ENCODE measurements around the gene RNF225.
"Not testable (repeated sequence)": the region's sequence is repeated elsewhere in the genome, so short reads cannot be mapped to it uniquely, and the experiment has no call there.

The RNF225 gene

DNA sequence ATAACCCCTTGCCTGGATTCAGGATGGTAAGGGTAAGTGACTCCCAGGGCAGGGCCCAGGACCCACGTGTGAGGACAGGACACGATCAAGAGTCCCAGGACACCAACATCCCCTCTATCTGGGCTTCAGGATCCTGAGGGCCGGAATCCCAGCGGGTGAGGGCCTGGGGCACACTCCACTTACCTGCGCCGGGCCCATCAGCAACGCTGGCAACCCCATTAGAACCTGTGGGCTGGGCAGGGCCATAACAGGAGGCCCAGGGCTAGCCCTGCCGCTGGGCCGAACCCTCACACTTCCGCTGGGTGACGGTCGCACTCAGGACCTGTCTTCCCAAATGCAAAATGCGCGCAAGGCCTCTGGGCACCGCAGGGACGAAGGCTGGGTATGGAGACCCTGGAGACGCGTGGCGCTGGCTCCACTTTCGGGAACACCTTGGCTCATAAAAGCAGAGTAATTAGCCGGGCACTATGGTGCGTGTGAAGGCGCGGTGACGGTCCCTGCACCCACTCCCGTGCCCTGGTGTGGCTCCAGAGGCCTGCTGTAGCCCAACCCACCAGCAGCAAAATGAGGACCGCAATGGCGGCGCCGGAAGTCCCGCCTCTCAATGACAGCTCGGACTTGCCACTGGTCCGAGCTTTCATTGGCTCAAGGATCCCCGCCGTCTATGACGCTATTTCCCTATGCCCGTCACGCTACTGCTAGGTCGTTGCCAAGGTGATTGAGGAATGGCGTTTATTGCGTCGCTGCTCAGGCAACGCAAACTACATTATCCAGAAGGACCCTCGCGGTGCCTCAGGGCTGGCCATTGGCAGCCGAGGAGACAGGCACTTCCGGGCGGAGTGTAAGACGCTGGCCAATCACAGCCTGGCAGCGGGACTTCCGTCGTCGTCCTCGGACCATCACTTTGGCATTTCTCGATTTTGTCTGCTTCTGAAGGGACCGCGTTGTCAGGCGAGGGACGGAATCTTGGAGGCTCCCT lies 44.4 kb downstream of the RNF225 start, which contains the start of gene ZNF132:
ZNF132 (minus strand) TSS at position 578 of the 979 bp plus-strand sequence; CDS start at position 246, 332 bp downstream.
- DNase-seq, result peak; percentile 94 to 98
- TF ChIP-seq GATA1 (IDR thresholded peaks at IDR 0.05; ENCODE audit: low read depth, low read length) (no peak), POLR2A (IDR thresholded peaks at IDR 0.05; ENCODE audit: low read length) (peak; percentile 81)

DNA sequence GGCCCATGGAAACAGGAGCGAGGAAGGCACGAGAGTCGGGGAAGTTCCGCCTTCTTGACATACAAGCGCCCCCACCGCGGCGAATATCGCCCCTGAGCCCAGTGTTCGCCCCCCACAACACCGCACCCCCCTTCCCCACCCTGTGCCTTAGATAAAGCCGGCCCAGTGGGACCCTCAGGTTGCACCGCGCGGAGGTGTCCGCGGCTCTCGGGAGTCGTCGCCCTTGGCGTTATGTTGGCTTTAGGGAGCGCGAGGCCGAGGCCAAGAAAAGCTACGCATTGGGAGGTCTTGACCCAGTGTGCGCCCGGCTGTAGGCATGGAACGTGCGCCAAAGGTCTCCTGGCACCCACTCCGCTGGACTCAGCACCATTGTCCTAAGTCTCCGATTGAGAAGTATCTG lies 45.1 kb downstream of the RNF225 start:
- DNase-seq, result no peak
- no peak for TF ChIP-seq GATA1 (IDR thresholded peaks at IDR 0.05; ENCODE audit: low read depth, low read length)
- TF ChIP-seq POLR2A (IDR thresholded peaks at IDR 0.05; ENCODE audit: low read length), result no peak

DNA sequence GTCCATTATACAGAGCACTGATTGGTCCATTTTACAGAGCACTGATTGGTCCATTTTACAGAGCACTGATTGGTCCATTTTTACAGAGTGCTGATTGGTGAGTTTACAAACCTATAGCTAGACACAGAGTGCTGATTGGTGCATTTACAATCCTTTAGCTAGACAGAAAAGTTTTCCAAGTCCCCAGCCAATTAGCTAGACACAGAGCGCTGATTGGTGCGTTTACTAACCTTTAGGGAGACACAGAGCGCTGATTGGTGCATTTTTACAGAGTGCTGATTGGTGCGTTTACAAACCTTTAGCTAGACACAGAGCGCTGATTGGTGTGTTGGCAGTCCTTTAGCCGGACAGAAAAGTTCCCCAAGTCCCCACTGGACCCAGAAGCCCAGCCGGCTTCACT lies 47.5 kb downstream of the RNF225 start:
- DNase-seq, result not testable (repeated sequence)

Measured in erythroblast (primary cell).